Activated naive CD8-positive, alpha-beta T cell (primary cell): ENCODE data around the gene FKBP4.
"Not testable (repeated sequence)": the region's sequence is repeated elsewhere in the genome, so short reads cannot be mapped to it uniquely, and the experiment has no call there.

Source experiments
- H3K27ac Mint-ChIP-seq: one replicate; pipeline ENCODE4 v1.8.0; 2021; ENCODE audit warnings: mixed read lengths
- H3K27me3 Mint-ChIP-seq: one replicate; pipeline ENCODE4 v1.8.0; 2021; ENCODE audit warnings: mixed read lengths
- H3K36me3 Mint-ChIP-seq: one replicate; pipeline ENCODE4 v1.8.0; 2021; ENCODE audit warnings: mixed read lengths
- H3K4me1 Mint-ChIP-seq: one replicate; pipeline ENCODE4 v1.8.0; 2021; ENCODE audit warnings: low read depth, mixed read lengths
- H3K4me3 Mint-ChIP-seq: one replicate; pipeline ENCODE4 v1.8.0; 2021; ENCODE audit warnings: mild to moderate bottlenecking, mixed read lengths
- H3K9me3 Mint-ChIP-seq: one replicate; pipeline ENCODE4 v1.8.0; 2021; ENCODE audit warnings: low read depth, mixed read lengths

FKBP4 gene

GRCh38 chr12:2769866-2770533 lies 24.8 kb upstream of the FKBP4 start:
- Mint-ChIP-seq H3K36me3 (peaks cover 4% of the 10 kb centered on the region), H3K9me3 (no peaks in the 10 kb centered on the region), H3K4me3 (no peak overlapping the region), H3K27ac (no peak overlapping the region), H3K4me1 (peaks cover 1% of the 10 kb centered on the region), H3K27me3 (no peaks in the 10 kb centered on the region)

GRCh38 chr12:2770544-2770943 lies 24.2 kb upstream of the FKBP4 start:
- not testable (repeated sequence) for H3K27ac Mint-ChIP-seq, H3K4me3 Mint-ChIP-seq, H3K9me3 Mint-ChIP-seq, H3K27me3 Mint-ChIP-seq, H3K36me3 Mint-ChIP-seq, H3K4me1 Mint-ChIP-seq

GRCh38 chr12:2772370-2772769 lies 22.4 kb upstream of the FKBP4 start:
- no peak overlapping the region for H3K4me3 Mint-ChIP-seq
- no peak overlapping the region for H3K27ac Mint-ChIP-seq
- H3K9me3 Mint-ChIP-seq = no peaks in the 10 kb centered on the region
- no peaks in the 10 kb centered on the region for H3K27me3 Mint-ChIP-seq
- H3K4me1 Mint-ChIP-seq = peaks cover 1% of the 10 kb centered on the region
- peaks cover 4% of the 10 kb centered on the region for H3K36me3 Mint-ChIP-seq

DNA sequence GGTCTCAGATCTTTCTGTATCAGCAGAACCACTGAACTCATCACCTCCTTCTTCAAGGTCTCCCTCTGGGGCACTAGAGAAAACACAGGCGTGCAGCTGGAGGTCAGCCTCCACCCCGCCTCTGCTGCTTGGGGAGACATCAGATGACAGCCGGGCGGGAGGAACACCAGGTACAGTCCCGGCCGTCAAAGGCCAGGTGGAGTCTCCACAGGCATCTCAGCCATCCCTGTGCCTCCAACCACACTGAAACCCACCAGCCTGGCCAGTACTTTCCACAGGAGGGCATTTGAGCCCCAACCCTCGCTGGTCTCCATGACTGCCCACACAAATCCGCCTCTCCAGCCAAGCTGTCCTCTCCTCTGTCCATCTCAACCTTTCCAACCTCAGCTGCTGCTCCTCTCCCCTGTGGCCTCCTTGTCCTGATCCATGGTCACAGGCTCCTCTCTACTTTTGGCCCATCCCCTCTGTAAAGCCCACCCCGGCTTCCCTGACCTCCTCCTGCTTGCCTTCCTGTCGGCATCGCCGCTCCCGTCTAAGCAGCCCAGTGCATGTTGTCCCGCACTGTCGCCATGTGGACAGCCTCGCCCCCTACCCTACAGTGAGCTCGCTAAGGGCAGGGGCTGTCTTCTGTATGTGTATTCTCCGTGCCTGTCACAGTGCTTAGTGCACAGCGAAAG lies 21.4 kb upstream of the FKBP4 start:
- H3K9me3 Mint-ChIP-seq = no peaks in the 10 kb centered on the region
- H3K36me3 Mint-ChIP-seq = peaks cover 4% of the 10 kb centered on the region

DNA sequence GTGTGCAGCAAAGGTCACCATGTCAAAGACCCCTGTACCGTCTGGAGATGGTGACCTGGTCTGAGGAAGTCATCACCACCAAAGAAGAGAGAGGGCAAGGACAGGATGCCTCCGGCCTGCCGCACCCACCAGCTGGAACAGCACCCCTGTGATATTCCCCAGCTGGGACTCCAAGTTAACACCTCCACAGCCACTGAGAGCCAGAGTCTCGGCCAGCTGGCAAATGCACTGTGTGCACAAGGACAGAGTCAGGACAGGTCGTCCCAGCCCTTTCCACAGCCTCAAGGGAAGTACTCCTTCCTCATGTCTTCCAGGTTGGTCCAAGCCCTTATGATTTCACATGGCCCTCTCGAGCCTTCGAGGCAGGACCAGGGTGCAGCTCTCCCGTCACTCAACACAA lies 19.3 kb upstream of the FKBP4 start:
- H3K27ac Mint-ChIP-seq = no peak overlapping the region
- peaks cover 3% of the 10 kb centered on the region for H3K36me3 Mint-ChIP-seq
- no peak overlapping the region for H3K4me3 Mint-ChIP-seq
- no peaks in the 10 kb centered on the region for H3K9me3 Mint-ChIP-seq
- H3K4me1 Mint-ChIP-seq = no peaks in the 10 kb centered on the region
- H3K27me3 Mint-ChIP-seq = no peaks in the 10 kb centered on the region

More for the DNA sequence above, 21.4 kb upstream of the FKBP4 start:
- Mint-ChIP-seq H3K4me3 (no peak overlapping the region), H3K27ac (no peak overlapping the region), H3K4me1 (peaks cover 1% of the 10 kb centered on the region), H3K27me3 (no peaks in the 10 kb centered on the region)

- H3K36me3 Mint-ChIP-seq = no peaks in the 10 kb centered on the region
- H3K4me3 Mint-ChIP-seq = no peak overlapping the region
- H3K27ac Mint-ChIP-seq = no peak overlapping the region
- no peaks in the 10 kb centered on the region for H3K9me3 Mint-ChIP-seq
- H3K27me3 Mint-ChIP-seq = no peaks in the 10 kb centered on the region
- H3K4me1 Mint-ChIP-seq = no peaks in the 10 kb centered on the region
These were observed 18.5 kb upstream of the FKBP4 start for GRCh38 chr12:2776129-2776806.

- Mint-ChIP-seq H3K4me3 (no peak overlapping the region), H3K36me3 (no peaks in the 10 kb centered on the region), H3K27me3 (peaks cover 9% of the 10 kb centered on the region), H3K4me1 (peaks cover 8% of the 10 kb centered on the region), H3K27ac (no peak overlapping the region), H3K9me3 (no peaks in the 10 kb centered on the region)
These were observed 15.5 kb upstream of the FKBP4 start for GRCh38 chr12:2779281-2779680.

- H3K9me3 Mint-ChIP-seq = no peaks in the 10 kb centered on the region
- H3K4me1 Mint-ChIP-seq = peaks cover 11% of the 10 kb centered on the region
- H3K27me3 Mint-ChIP-seq = peaks cover 11% of the 10 kb centered on the region
- H3K4me3 Mint-ChIP-seq = peak overlapping the region; percentile 82
- no peaks in the 10 kb centered on the region for H3K36me3 Mint-ChIP-seq
- no peak overlapping the region for H3K27ac Mint-ChIP-seq
These were observed 10.7 kb upstream of the FKBP4 start for GRCh38 chr12:2783936-2784600.

DNA sequence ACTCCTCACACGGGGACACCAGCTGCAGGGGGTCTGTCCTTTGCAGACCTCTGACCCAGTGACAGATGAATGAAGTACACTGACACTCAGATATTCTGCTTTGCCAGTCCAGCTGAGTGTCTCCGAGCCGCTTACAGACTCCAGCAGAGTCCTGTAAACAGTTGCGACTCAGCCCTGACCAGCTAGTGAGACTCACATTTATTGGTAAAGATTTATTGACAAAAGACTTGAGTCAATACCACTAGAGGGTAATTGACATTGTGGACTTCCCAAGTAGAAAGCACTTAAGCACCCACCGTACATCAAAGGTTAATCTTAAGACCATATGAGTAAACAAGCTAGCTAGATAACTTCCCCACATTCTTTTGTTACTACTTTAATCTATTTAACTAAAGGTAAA lies 9.8 kb upstream of the FKBP4 start:
- H3K4me3 Mint-ChIP-seq = no peak overlapping the region
- no peaks in the 10 kb centered on the region for H3K9me3 Mint-ChIP-seq
- H3K36me3 Mint-ChIP-seq = no peaks in the 10 kb centered on the region
- peaks cover 11% of the 10 kb centered on the region for H3K4me1 Mint-ChIP-seq
- peaks cover 11% of the 10 kb centered on the region for H3K27me3 Mint-ChIP-seq
- no peak overlapping the region for H3K27ac Mint-ChIP-seq

- H3K9me3 Mint-ChIP-seq = no peaks in the 10 kb centered on the region
- no peak overlapping the region for H3K4me3 Mint-ChIP-seq
- no peaks in the 10 kb centered on the region for H3K36me3 Mint-ChIP-seq
- H3K27ac Mint-ChIP-seq = no peak overlapping the region
- H3K4me1 Mint-ChIP-seq = peaks cover 2% of the 10 kb centered on the region
- H3K27me3 Mint-ChIP-seq = no peaks in the 10 kb centered on the region
These were observed 3.7 kb upstream of the FKBP4 start for GRCh38 chr12:2791089-2791488.

GRCh38 chr12:2792671-2793500 lies 1.9 kb upstream of the FKBP4 start:
- no peaks in the 10 kb centered on the region for H3K9me3 Mint-ChIP-seq
- H3K27ac Mint-ChIP-seq = no peak overlapping the region
- peak overlapping the region; percentile 67 for H3K4me3 Mint-ChIP-seq
- no peaks in the 10 kb centered on the region for H3K27me3 Mint-ChIP-seq
- H3K4me1 Mint-ChIP-seq = peaks cover 15% of the 10 kb centered on the region
- H3K36me3 Mint-ChIP-seq = peaks cover 7% of the 10 kb centered on the region

DNA sequence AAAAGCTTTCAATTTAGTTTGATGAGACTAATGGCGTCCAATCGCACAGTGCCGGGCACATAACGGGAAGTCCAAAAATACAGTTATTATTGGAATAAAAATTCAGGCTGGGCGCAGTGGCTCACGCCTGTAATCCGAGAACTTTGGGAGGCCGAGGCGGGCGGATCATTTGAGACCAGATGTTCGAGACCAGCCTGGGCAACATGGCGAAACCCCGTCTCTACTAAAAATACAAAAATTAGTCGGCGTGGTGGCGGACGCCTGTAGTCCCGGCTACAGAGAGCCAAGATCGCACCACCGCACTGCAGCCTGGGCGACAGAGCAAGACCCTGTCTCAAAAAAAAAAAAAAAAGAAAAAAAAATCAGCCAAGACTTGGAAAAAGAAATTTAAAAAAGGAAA lies 1.2 kb upstream of the FKBP4 start:
- H3K36me3 Mint-ChIP-seq = peaks cover 10% of the 10 kb centered on the region
- H3K4me1 Mint-ChIP-seq = peaks cover 18% of the 10 kb centered on the region
- no peak overlapping the region for H3K27ac Mint-ChIP-seq
- H3K4me3 Mint-ChIP-seq = peak overlapping the region; percentile 67
- H3K9me3 Mint-ChIP-seq = no peaks in the 10 kb centered on the region
- H3K27me3 Mint-ChIP-seq = no peaks in the 10 kb centered on the region

- Mint-ChIP-seq H3K4me3 (peak overlapping the region; percentile 83), H3K27ac (no peak overlapping the region), H3K27me3 (no peaks in the 10 kb centered on the region), H3K9me3 (no peaks in the 10 kb centered on the region), H3K36me3 (peaks cover 13% of the 10 kb centered on the region), H3K4me1 (peaks cover 22% of the 10 kb centered on the region)
These were observed 507 bp upstream of the FKBP4 start for GRCh38 chr12:2794191-2794735.
